Uterus (tissue), 4 donors: ENCODE data around the gene FAM107A. TPM values are rescaled to one million over a fixed set of nuclear protein-coding genes. Genes with fewer than 3 reads are reported as not detected.

ENCODE experiments used
- DNase-seq, 2 donors: peaks; one replicate each; pipeline ENCODE4 v3.0.0-alpha.2; 2019 to 2020
- H3K27ac ChIP-seq, 2 donors: fragments of 200-600 bp; sonication (generic); 1 replicate in 1 of 2; 2 replicates in 1 of 2; pipeline ENCODE4 v1.5.1; 2016 to 2018
- H3K27me3 ChIP-seq, 2 donors: fragments of 200-600 bp; sonication (generic); one replicate each; pipeline ENCODE4 v1.5.1; 2018 to 2019; ENCODE audit warnings: control low read depth in 1 of 2
- H3K36me3 ChIP-seq, 2 donors: fragments of 200-600 bp; sonication (generic); one replicate each; pipeline ENCODE4 v1.5.1; 2019; ENCODE audit warnings: control low read depth in 1 of 2
- H3K4me1 ChIP-seq, 2 donors: fragments of 200-600 bp; sonication (generic); one replicate each; pipeline ENCODE4 v1.5.1; 2018 to 2019; ENCODE audit warnings: control low read depth in 1 of 2
- H3K4me3 ChIP-seq, 2 donors: fragments of 200-600 bp; sonication (generic); 1 replicate in 1 of 2; 2 replicates in 1 of 2; pipeline ENCODE4 v1.5.1; 2018 to 2019; ENCODE audit warnings: mild to moderate bottlenecking in 1 of 2
- H3K9me3 ChIP-seq, 2 donors: fragments of 200-600 bp; sonication (generic); one replicate each; pipeline ENCODE4 v1.5.1; 2019; ENCODE audit warnings: control low read depth in 1 of 2
- POLR2A ChIP-seq, 2 donors: fragments of 450-650 bp; IDR thresholded peaks; one replicate each; pipeline ENCODE4 v1.6.1; 2016; ENCODE audit warnings: antibody characterized with exemption in 2 of 2, mild to moderate bottlenecking in 1 of 2, moderate library complexity in 1 of 2
- intact Hi-C: fragments of 100-400 bp; cut with DNase I; formaldehyde crosslinking; loops from one replicate; pipeline ENCODE4 v1.15.1; 2023; ENCODE audit warnings: low total_unique reads
- total RNA-seq, 4 donors: library from RNA; depleted of rRNA in 3 of 4; stranded (reverse); fragments of >200 nt in 3 of 4; gene quantifications; one replicate each; pipeline versions ENCODE4 v1.1.0 to v1.2.4, GENCODE V29; 2014 to 2023
- TF ChIP-seq, protein P1 (sequence below), 4 experiments: fragments of 200-600 bp in 2 of 4; fragments of 450-650 bp in 2 of 4; sonication (generic) in 2 of 4; IDR thresholded peaks; one replicate each; pipeline ENCODE4 v1.5.1; 2016 to 2019; ENCODE audit warnings: antibody characterized with exemption in 4 of 4, mild to moderate bottlenecking in 2 of 4, moderate library complexity in 1 of 4
- donor health status: DM: yes; HTN: yes; CAD: no.

The FAM107A gene
- total RNA-seq, 4 donors from 2014 or later: 16.2 to 140 (median 61.2) TPM

DNA sequence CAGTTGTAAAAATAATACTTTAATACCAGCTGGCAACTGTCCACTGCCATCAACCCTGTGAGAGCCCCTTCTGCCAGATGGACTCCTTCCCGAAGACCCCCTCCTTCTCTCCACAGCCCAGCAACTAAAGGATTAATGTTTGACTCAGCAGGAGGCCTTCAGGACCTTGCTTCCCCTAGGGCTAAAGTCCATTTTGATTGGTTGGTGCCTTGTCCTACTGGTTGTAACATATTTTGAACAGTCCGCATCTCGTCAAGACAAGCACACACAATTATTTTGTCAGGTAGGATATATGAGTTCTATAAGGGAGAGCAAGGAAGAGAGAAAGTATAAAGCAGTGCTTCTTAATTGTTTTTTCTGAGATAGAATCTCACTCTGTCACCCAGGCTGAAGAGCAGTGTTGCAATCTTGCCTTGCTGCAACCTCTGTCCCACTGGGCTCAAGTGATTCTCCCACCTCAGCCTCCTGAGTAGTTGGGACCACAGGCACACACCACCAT lies 58.9 kb downstream of the FAM107A start:
- H3K4me1 ChIP-seq: no peaks in the 10 kb centered on the region
- H3K27ac ChIP-seq: no peak overlapping the region

DNA sequence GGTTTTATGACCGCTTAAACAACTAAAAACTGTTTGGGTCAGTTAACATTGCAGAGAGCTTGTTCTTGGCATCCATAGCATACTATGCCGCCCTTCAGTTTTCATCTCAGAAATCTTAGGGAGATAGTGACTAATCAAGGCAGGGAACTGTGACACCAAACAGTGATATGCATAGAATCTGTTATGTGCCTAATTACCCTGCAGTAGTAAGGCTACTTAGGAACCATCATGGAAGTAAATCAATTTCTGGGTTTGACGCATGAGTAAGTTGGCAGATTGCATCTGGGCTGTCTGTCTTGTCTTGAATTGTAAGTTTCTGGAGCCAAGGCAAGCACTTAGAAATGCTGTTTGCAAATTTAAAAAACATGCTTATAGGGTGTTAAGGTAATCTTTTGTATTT lies 62.8 kb downstream of the FAM107A start:
- TF ChIP-seq POLR2A (IDR thresholded peaks at IDR 0.05): no peak
- TF ChIP-seq, protein P1, sequence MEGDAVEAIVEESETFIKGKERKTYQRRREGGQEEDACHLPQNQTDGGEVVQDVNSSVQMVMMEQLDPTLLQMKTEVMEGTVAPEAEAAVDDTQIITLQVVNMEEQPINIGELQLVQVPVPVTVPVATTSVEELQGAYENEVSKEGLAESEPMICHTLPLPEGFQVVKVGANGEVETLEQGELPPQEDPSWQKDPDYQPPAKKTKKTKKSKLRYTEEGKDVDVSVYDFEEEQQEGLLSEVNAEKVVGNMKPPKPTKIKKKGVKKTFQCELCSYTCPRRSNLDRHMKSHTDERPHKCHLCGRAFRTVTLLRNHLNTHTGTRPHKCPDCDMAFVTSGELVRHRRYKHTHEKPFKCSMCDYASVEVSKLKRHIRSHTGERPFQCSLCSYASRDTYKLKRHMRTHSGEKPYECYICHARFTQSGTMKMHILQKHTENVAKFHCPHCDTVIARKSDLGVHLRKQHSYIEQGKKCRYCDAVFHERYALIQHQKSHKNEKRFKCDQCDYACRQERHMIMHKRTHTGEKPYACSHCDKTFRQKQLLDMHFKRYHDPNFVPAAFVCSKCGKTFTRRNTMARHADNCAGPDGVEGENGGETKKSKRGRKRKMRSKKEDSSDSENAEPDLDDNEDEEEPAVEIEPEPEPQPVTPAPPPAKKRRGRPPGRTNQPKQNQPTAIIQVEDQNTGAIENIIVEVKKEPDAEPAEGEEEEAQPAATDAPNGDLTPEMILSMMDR (IDR thresholded peaks at IDR 0.05): no peak
- intact Hi-C loops: no loop called here
- no peak overlapping the region for H3K27ac ChIP-seq
- H3K27me3 ChIP-seq: no peaks in the 10 kb centered on the region
- no peak for DNase-seq
- no peaks in the 10 kb centered on the region for H3K4me1 ChIP-seq
- no peak overlapping the region for H3K4me3 ChIP-seq
- H3K36me3 ChIP-seq: no peaks in the 10 kb centered on the region
- H3K9me3 ChIP-seq: no peaks in the 10 kb centered on the region

More for the DNA sequence above, 58.9 kb downstream of the FAM107A start:
- Histone ChIP-seq H3K36me3 (no peaks in the 10 kb centered on the region), H3K4me3 (no peak overlapping the region), H3K27me3 (no peaks in the 10 kb centered on the region), H3K9me3 (no peaks in the 10 kb centered on the region)
- no peak for DNase-seq
- intact Hi-C loops: no loop called here
- TF ChIP-seq, protein P1 (IDR thresholded peaks at IDR 0.05): no peak
- TF ChIP-seq POLR2A (IDR thresholded peaks at IDR 0.05): no peak

Other genes starting within 250 kb of the FAM107A start
- gene PXK, start 244.5 kb downstream of the FAM107A start, total RNA-seq: 10 to 100 TPM; 15.1 to 50.5 (median 41.1) TPM
- 100 to 1,000 TPM in 1 of 4 donors, 10 to 100 TPM in 3; 40.9 to 100 (median 49.7) TPM for gene PDHB, start 143.6 kb downstream of the FAM107A start, total RNA-seq
- gene KCTD6, start 85.3 kb downstream of the FAM107A start, total RNA-seq: 10 to 100 TPM; 21.0 to 27.4 (median 24.3) TPM
- gene ACOX2, start 40.2 kb downstream of the FAM107A start, total RNA-seq: 10 to 100 TPM; 10.3 to 33.7 (median 23.6) TPM
- gene FAM3D, start 89.4 kb upstream of the FAM107A start, total RNA-seq: under 1 TPM in 1 of 4 donors, not detected in 3; 0.83 TPM